EH (cell line): ENCODE data around the gene VRTN.
A peak's percentile ranks its signal among the peaks of the same experiment; 100 is the strongest.

Experiments
- DNase-seq: peaks from one replicate; pipeline ENCODE4 v3.0.0-alpha.2; 2015; ENCODE audit warnings: low read depth

Gene VRTN

GRCh38 chr14:74392616-74393570, 44.6 kb downstream of the VRTN start:
- DNase-seq: no peak

GRCh38 chr14:74394549-74394948, 46.3 kb downstream of the VRTN start:
- DNase-seq: no peak

GRCh38 chr14:74395094-74395493, 46.8 kb downstream of the VRTN start:
- no peak for DNase-seq

- peak; percentile 22 for DNase-seq
These were observed 51.9 kb downstream of the VRTN start for GRCh38 chr14:74400031-74400685.

GRCh38 chr14:74400919-74401503, 52.7 kb downstream of the VRTN start:
- no peak for DNase-seq

GRCh38 chr14:74401504-74402241, 53.4 kb downstream of the VRTN start:
- DNase-seq: peak; percentile 15

- no peak for DNase-seq
These were observed 54.4 kb downstream of the VRTN start for GRCh38 chr14:74402401-74403251.

- DNase-seq: no peak
These were observed 55.5 kb downstream of the VRTN start for GRCh38 chr14:74403619-74404417.

GRCh38 chr14:74404435-74404834, 56.2 kb downstream of the VRTN start:
- no peak for DNase-seq

GRCh38 chr14:74405663-74406062, 57.4 kb downstream of the VRTN start:
- DNase-seq: no peak

- no peak for DNase-seq
These were observed 58.9 kb downstream of the VRTN start for GRCh38 chr14:74407021-74407800.

GRCh38 chr14:74407801-74408154, 59.5 kb downstream of the VRTN start:
- no peak for DNase-seq

- no peak for DNase-seq
These were observed 60.6 kb downstream of the VRTN start for GRCh38 chr14:74408870-74409269.

GRCh38 chr14:74409441-74409840, 61.2 kb downstream of the VRTN start:
- DNase-seq: no peak
